Raji (cell line): Measurements from ENCODE around the gene KIF23.

Experiments used
- POLR2A ChIP-seq: IDR thresholded peaks from 2 replicates; pipeline ENCODE4 v1.6.1; 2011; ENCODE audit warnings: low read depth, low read length, control low read depth; ENCODE audit not compliant: insufficient read depth

The KIF23 gene

GRCh38 chr15:69413822-69414700, at the start of gene KIF23:
Gene KIF23, plus strand, starts transcription at chr15:69414349. Its CDS starts 117 bp downstream, at chr15:69414466.
- TF ChIP-seq POLR2A: peak; percentile 83

- no peak for TF ChIP-seq POLR2A
These were observed 46.9 kb upstream of the KIF23 start for GRCh38 chr15:69367236-69367635.

- no peak for TF ChIP-seq POLR2A
These were observed 44.5 kb upstream of the KIF23 start for GRCh38 chr15:69369631-69370030.

- no peak for TF ChIP-seq POLR2A
These were observed 40.7 kb upstream of the KIF23 start for GRCh38 chr15:69373406-69373805.

- no peak for TF ChIP-seq POLR2A
These were observed 38.9 kb upstream of the KIF23 start for GRCh38 chr15:69375151-69375790.

- no peak for TF ChIP-seq POLR2A
These were observed 36.8 kb upstream of the KIF23 start for GRCh38 chr15:69377216-69377970.

GRCh38 chr15:69380100-69380725, 33.9 kb upstream of the KIF23 start:
- TF ChIP-seq POLR2A: no peak

- TF ChIP-seq POLR2A: no peak
These were observed 33.4 kb upstream of the KIF23 start for GRCh38 chr15:69380726-69381105.

GRCh38 chr15:69384626-69385598, 29.2 kb upstream of the KIF23 start:
- no peak for TF ChIP-seq POLR2A

GRCh38 chr15:69385831-69386230, 28.3 kb upstream of the KIF23 start:
- no peak for TF ChIP-seq POLR2A

- TF ChIP-seq POLR2A: no peak
These were observed 27.9 kb upstream of the KIF23 start for GRCh38 chr15:69386284-69386683.

GRCh38 chr15:69388260-69388705, 25.9 kb upstream of the KIF23 start:
- TF ChIP-seq POLR2A: no peak

- TF ChIP-seq POLR2A: no peak
These were observed 24.7 kb upstream of the KIF23 start for GRCh38 chr15:69389426-69389825.

GRCh38 chr15:69390575-69390974, 23.6 kb upstream of the KIF23 start:
- TF ChIP-seq POLR2A: no peak

GRCh38 chr15:69391046-69391757, 22.9 kb upstream of the KIF23 start:
- TF ChIP-seq POLR2A: no peak
